ENCODE data around the gene ZNF823. TPM values are rescaled to one million over a fixed set of nuclear protein-coding genes. Genes with fewer than 3 reads are reported as not detected.

Gene ZNF823
- total and polyA plus RNA-seq, 10 donors = 1.3 to 5.2 (median 3.6) TPM

DNA sequence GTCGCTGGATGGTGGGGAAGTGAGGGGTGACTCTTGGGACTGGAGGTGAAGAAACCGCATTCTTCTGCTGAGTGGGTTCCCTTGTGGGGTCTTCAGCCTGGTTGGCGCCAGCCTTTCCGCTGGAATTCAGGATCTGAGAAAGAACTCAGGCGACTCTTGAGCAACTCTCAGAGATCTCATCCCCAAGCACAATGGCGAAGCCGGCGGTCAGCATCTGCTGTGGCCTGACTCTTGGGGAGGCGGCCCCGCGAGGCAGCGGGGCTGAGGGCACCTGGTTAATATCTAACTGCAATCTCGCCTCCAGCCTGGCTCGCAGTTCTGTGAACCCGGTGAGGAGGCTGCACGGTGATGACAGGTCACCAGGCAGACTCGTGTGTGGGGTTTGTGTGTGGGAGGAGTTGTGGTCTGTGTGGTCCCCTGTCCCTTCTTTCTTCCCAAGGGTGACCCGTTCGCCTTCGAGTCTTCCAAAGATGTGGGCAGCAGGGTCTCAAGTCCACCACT, 28.9 kb upstream of the ZNF823 start:
- H3K4me1 ChIP-seq = peaks cover 12 to 29% (median 22%) of the 10 kb centered on the region in 6 donors
- peak; percentile 85 for DNase-seq
- H3K36me3 ChIP-seq = peaks cover 0 to 21% (median 0%) of the 10 kb centered on the region in 6 donors
- TF ChIP-seq, protein P1, sequence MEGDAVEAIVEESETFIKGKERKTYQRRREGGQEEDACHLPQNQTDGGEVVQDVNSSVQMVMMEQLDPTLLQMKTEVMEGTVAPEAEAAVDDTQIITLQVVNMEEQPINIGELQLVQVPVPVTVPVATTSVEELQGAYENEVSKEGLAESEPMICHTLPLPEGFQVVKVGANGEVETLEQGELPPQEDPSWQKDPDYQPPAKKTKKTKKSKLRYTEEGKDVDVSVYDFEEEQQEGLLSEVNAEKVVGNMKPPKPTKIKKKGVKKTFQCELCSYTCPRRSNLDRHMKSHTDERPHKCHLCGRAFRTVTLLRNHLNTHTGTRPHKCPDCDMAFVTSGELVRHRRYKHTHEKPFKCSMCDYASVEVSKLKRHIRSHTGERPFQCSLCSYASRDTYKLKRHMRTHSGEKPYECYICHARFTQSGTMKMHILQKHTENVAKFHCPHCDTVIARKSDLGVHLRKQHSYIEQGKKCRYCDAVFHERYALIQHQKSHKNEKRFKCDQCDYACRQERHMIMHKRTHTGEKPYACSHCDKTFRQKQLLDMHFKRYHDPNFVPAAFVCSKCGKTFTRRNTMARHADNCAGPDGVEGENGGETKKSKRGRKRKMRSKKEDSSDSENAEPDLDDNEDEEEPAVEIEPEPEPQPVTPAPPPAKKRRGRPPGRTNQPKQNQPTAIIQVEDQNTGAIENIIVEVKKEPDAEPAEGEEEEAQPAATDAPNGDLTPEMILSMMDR (IDR thresholded peaks at IDR 0.05 in 8 of 11, conservative IDR thresholded peaks at IDR 0.05 in 3 of 11) = no peak
- TF ChIP-seq POLR2A (IDR thresholded peaks at IDR 0.05) (no peak), POLR2AphosphoS5 (IDR thresholded peaks at IDR 0.05) (no peak)
- H3K9me3 ChIP-seq = peaks cover 8 to 58% (median 51%) of the 10 kb centered on the region in 8 donors
- H3K27ac ChIP-seq = peak overlapping the region; percentile 79 to 93 (median 90)
- peak overlapping the region; percentile 49 to 94 (median 74) for H3K4me3 ChIP-seq
- 2 to 7% (median 3%) methylated on average over 15 to 20 of the region's 20 CpGs for WGBS, 5 donors
- intact Hi-C loops (cut with DNase I; ENCODE audit: low total_unique reads) = no loop called here
- no peaks in the 10 kb centered on the region for H3K27me3 ChIP-seq (replicated peaks in 1 of 7)

DNA sequence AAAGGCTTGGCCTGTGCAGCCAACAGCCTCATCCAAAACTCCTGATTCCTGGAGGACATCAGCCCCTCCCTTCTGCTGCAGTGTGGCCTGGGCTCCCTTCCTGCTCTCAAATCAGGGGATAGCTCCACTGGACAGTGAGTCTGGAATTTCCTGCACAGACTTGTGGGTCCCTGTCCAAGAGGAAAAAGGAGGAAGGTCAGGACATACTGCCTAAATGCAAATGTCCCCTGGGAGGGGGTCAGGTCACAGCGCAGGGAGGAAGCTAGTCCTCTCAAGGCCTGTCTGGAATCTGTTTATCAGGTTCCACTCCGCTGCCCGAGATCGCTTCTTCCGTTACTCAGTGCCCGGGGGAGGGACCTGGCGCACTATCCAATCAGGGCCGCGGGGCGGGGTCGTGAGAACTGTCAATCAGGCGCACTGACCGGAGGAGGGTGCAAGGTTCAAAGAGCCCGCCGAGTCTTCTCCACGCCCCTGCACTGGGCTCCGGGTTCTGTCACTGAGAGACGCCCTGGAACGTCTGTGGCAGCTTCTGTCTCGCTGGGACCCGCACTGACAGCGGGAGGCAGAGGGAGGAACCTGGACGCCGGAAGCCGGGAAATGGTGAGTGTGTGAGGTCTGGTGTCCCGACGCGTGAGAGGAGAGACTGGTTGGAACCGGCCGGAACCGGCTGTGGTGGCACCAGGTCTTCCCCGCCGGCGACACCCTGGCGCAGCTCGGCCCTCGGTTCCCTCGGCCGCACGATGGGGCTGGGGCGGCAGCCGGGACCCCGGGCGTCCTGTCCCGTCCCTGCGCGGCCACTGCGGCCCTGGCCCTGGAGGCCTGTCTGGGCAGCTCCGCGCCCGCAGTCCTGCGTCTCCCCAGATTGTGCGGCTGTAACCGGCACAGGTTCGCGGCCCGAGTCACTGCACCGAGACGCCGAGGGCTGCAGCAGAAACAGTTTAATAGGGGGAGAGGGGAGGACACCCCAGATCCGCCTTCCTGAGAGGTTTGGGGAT, 28.1 kb upstream of the ZNF823 start, which contains the start of gene ZNF441:
TSS of gene ZNF441 (plus strand) at position 404 of the 995 bp plus-strand sequence. CDS start at position 598, 194 bp downstream.
- Histone ChIP-seq H3K4me1 (peaks cover 12 to 29% (median 22%) of the 10 kb centered on the region in 6 donors), H3K27me3 (replicated peaks in 1 of 7) (no peaks in the 10 kb centered on the region), H3K27ac (peak within 1 kb of the TSS; percentile 79 to 93 (median 90)), H3K36me3 (peaks cover 0 to 13% (median 0%) of the 10 kb centered on the region in 6 donors), H3K9me3 (peaks cover 4 to 58% (median 44%) of the 10 kb centered on the region in 8 donors), H3K4me3 (peak within 1 kb of the TSS; percentile 49 to 94 (median 74))
- TF ChIP-seq POLR2AphosphoS5 (IDR thresholded peaks at IDR 0.05) (peak; percentile 87 to 91 (median 90)), POLR2A (IDR thresholded peaks at IDR 0.05) (peak in 1 of 3 donors; percentile 30)
- TF ChIP-seq, protein P1 (IDR thresholded peaks at IDR 0.05 in 8 of 11, conservative IDR thresholded peaks at IDR 0.05 in 3 of 11) = peak in 1 of 11 experiments; percentile 17
- WGBS, 5 donors = 0 to 1% (median 0%) methylated on average over 31 to 61 of the region's 61 CpGs
- peak; percentile 97 for DNase-seq
- intact Hi-C loops (cut with DNase I; ENCODE audit: low total_unique reads) = no loop called here

DNA sequence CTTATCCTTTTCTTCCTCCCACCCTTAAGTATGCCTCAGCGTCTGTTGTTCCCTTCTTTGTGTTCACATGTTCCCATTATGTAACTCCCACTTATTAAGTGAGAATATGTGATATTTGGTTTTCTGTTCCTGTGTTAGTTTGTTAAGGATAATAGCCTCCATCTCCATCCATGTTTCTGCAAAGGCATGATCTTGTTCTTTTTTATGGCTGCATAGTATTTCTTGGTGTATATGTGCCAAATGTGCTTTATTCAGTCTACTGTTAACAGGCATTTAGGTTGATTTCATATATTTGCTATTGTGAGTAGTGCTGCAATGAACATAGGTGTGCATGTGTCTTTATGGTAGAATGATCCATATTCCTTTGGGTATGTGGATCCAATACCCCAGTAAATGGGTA, 24.9 kb upstream of the ZNF823 start:
- Histone ChIP-seq H3K4me3 (no peak overlapping the region), H3K27me3 (replicated peaks in 1 of 7) (peaks cover 0 to 5% (median 0%) of the 10 kb centered on the region in 7 donors), H3K9me3 (peaks cover 0 to 28% (median 14%) of the 10 kb centered on the region in 8 donors), H3K36me3 (no peaks in the 10 kb centered on the region), H3K27ac (no peak overlapping the region), H3K4me1 (peaks cover 12 to 25% (median 20%) of the 10 kb centered on the region in 6 donors)
- intact Hi-C loops (cut with DNase I; ENCODE audit: low total_unique reads) = no loop called here
- no peak for DNase-seq
- 89 to 100% (median 96%) methylated on average over 1 of the region's 1 CpG for WGBS, 5 donors
- no peak for TF ChIP-seq POLR2A (IDR thresholded peaks at IDR 0.05)
- TF ChIP-seq, protein P1 (IDR thresholded peaks at IDR 0.05 in 8 of 11, conservative IDR thresholded peaks at IDR 0.05 in 3 of 11) = no peak

All from spleen (tissue), 11 donors.